H9 (cell line): ENCODE results near the gene MRGPRD. TPM values are rescaled to one million over a fixed set of nuclear protein-coding genes. Genes with fewer than 3 reads are reported as not detected.
A peak's percentile ranks its signal among the peaks of the same experiment; 100 is the strongest.

Experiments used
- DNase-seq: peaks from one replicate; pipeline ENCODE4 v3.0.0-alpha.2; 2017
- H2AFZ ChIP-seq: one replicate; pipeline ENCODE4 v1.6.1; 2013; ENCODE audit warnings: mild to moderate bottlenecking, low read length, control low read depth, moderate library complexity
- H2AK5ac ChIP-seq: 2 replicates; pipeline ENCODE4 v1.6.1; 2013; ENCODE audit warnings: low read length, control low read depth, mixed read lengths; ENCODE audit not compliant: insufficient read length
- H2BK120ac ChIP-seq: one replicate; pipeline ENCODE4 v1.6.1; 2013; ENCODE audit warnings: low read depth, mild to moderate bottlenecking, low read length, control low read depth, inconsistent platforms; ENCODE audit not compliant: poor library complexity, severe bottlenecking
- H2BK12ac ChIP-seq: 2 replicates; pipeline ENCODE4 v1.6.1; 2013; ENCODE audit warnings: low read length, control low read depth, mixed read lengths, low read depth; ENCODE audit not compliant: insufficient read length
- H2BK15ac ChIP-seq: 2 replicates; pipeline ENCODE4 v1.6.1; 2013; ENCODE audit warnings: low read depth, low read length, control low read depth
- H2BK20ac ChIP-seq: one replicate; pipeline ENCODE4 v1.6.1; 2013; ENCODE audit warnings: low read depth, mild to moderate bottlenecking, low read length, control low read depth, inconsistent platforms; ENCODE audit not compliant: poor library complexity, severe bottlenecking
- H2BK5ac ChIP-seq: 2 replicates; pipeline ENCODE4 v1.6.1; 2013; ENCODE audit warnings: low read length, control low read depth, mixed read lengths; ENCODE audit not compliant: insufficient read length
- H3K14ac ChIP-seq: 2 replicates; pipeline ENCODE4 v1.6.1; 2013; ENCODE audit warnings: low read length, control low read depth; ENCODE audit not compliant: insufficient read depth
- H3K18ac ChIP-seq: 2 replicates; pipeline ENCODE4 v1.6.1; 2013; ENCODE audit warnings: low read depth, mild to moderate bottlenecking, mixed read lengths, low read length, control low read depth; ENCODE audit not compliant: insufficient read length
- H3K23ac ChIP-seq: 2 replicates; pipeline ENCODE4 v1.6.1; 2013; ENCODE audit warnings: low read length, control low read depth, mixed read lengths, low read depth; ENCODE audit not compliant: insufficient read length
- H3K23me2 ChIP-seq: 2 replicates; pipeline ENCODE4 v1.6.1; 2013; ENCODE audit warnings: low read depth, mild to moderate bottlenecking, mixed read lengths, low read length, control low read depth; ENCODE audit not compliant: insufficient read length, poor library complexity, severe bottlenecking
- H3K27ac ChIP-seq: 2 replicates; pipeline ENCODE4 v1.5.1; 2013; ENCODE audit warnings: low read length, control low read depth, mixed read lengths, low read depth; ENCODE audit not compliant: insufficient read length
- H3K27me3 ChIP-seq: 2 replicates; pipeline ENCODE4 v1.6.1; 2013; ENCODE audit warnings: low read length, control low read depth, inconsistent platforms; ENCODE audit not compliant: insufficient read depth
- H3K4ac ChIP-seq: 2 replicates; pipeline ENCODE4 v1.6.1; 2013; ENCODE audit warnings: low read depth, mild to moderate bottlenecking, control low read depth, inconsistent platforms, low read length, moderate library complexity
- H3K4me1 ChIP-seq: 2 replicates; pipeline ENCODE4 v1.6.1; 2013; ENCODE audit warnings: low read length, control low read depth, inconsistent platforms; ENCODE audit not compliant: insufficient read depth
- H3K4me2 ChIP-seq: 2 replicates; pipeline ENCODE4 v1.6.1; 2013; ENCODE audit warnings: low read length, control low read depth, mixed read lengths; ENCODE audit not compliant: insufficient read length, insufficient read depth
- H3K56ac ChIP-seq: 2 replicates; pipeline ENCODE4 v1.6.1; 2013; ENCODE audit warnings: low read depth, mild to moderate bottlenecking, mixed read lengths, low read length, control low read depth; ENCODE audit not compliant: insufficient read length
- H3K79me1 ChIP-seq: 2 replicates; pipeline ENCODE4 v1.6.1; 2013; ENCODE audit warnings: low read depth, mild to moderate bottlenecking, moderate library complexity, low read length, control low read depth, inconsistent platforms; ENCODE audit not compliant: insufficient read depth, poor library complexity, severe bottlenecking
- H3K79me2 ChIP-seq: 2 replicates; pipeline ENCODE4 v1.6.1; 2013; ENCODE audit warnings: low read length, control low read depth, inconsistent platforms; ENCODE audit not compliant: insufficient read depth
- H3K9ac ChIP-seq: 2 replicates; pipeline ENCODE4 v1.6.1; 2013; ENCODE audit warnings: low read length, control low read depth, mixed read lengths; ENCODE audit not compliant: insufficient read length; ENCODE audit errors: extremely low read depth
- H3K9me3 ChIP-seq: one replicate; pipeline ENCODE4 v1.6.1; 2013; ENCODE audit warnings: low read depth, low read length, inconsistent platforms; ENCODE audit not compliant: control insufficient read depth
- H3T11ph ChIP-seq: one replicate; pipeline ENCODE4 v1.6.1; 2013; ENCODE audit warnings: mild to moderate bottlenecking, low read length, control low read depth, inconsistent platforms
- H4K20me1 ChIP-seq: one replicate; pipeline ENCODE4 v1.6.1; 2013; ENCODE audit not compliant: control insufficient read depth, insufficient read length, insufficient read depth
- H4K5ac ChIP-seq: 2 replicates; pipeline ENCODE4 v1.6.1; 2013; ENCODE audit warnings: low read depth, mild to moderate bottlenecking, mixed read lengths, low read length, control low read depth; ENCODE audit not compliant: insufficient read length
- H4K8ac ChIP-seq: replicated peaks from 2 replicates; pipeline ENCODE4 v1.6.1; 2013; ENCODE audit warnings: low read length, control low read depth, mixed read lengths, low read depth; ENCODE audit not compliant: insufficient read length
- H4K91ac ChIP-seq: 2 replicates; pipeline ENCODE4 v1.6.1; 2013; ENCODE audit warnings: low read depth, mild to moderate bottlenecking, moderate library complexity, mixed read lengths, low read length, control low read depth; ENCODE audit not compliant: insufficient read length
- H3K27ac Mint-ChIP-seq, 3 experiments: 2 replicates in 2 of 3; 3 replicates in 1 of 3; pipeline ENCODE4 v1.8.0; 2020 to 2021; ENCODE audit warnings: mixed read lengths in 3 of 3, mild to moderate bottlenecking in 1 of 3, moderate library complexity in 1 of 3
- H3K27me3 Mint-ChIP-seq: 2 replicates; pipeline ENCODE4 v1.8.0; 2021; ENCODE audit warnings: low read depth, mild to moderate bottlenecking, moderate library complexity, mixed read lengths
- H3K36me3 Mint-ChIP-seq, 3 experiments: 2 replicates in 2 of 3; 3 replicates in 1 of 3; pipeline ENCODE4 v1.8.0; 2020 to 2021; ENCODE audit warnings: low read depth in 3 of 3, mixed read lengths in 3 of 3; ENCODE audit not compliant: insufficient read depth in 1 of 3
- H3K4me1 Mint-ChIP-seq, 2 experiments: 2 replicates each; pipeline ENCODE4 v1.8.0; 2020; ENCODE audit warnings: mixed read lengths in 2 of 2
- H3K4me3 Mint-ChIP-seq, 2 experiments: 2 replicates in 1 of 2; 3 replicates in 1 of 2; pipeline ENCODE4 v1.8.0; 2020 to 2021; ENCODE audit warnings: mild to moderate bottlenecking in 2 of 2, mixed read lengths in 2 of 2, moderate library complexity in 1 of 2
- H3K9me3 Mint-ChIP-seq, 2 experiments: 2 replicates in 1 of 2; 3 replicates in 1 of 2; pipeline ENCODE4 v1.8.0; 2020; ENCODE audit warnings: mild to moderate bottlenecking in 2 of 2, mixed read lengths in 2 of 2, moderate library complexity in 1 of 2
- WGBS: extraction: QIAGEN DNeasy Blood & Tissue Kit; methylation state at CpG from one replicate; pipeline ENCODE4 v1.1.7; 2013; ENCODE audit warnings: missing lambda C conversion rate, low lambda C conversion rate, mixed read lengths; ENCODE audit not compliant: insufficient read length; ENCODE audit errors: extremely low coverage; 5-methylcytosine and 5-hydroxymethylcytosine counted together
- total RNA-seq: library from RNA; stranded (reverse); gene quantifications from 2 replicates; pipeline ENCODE4 v1.2.1, GENCODE V29; 2021
- TF ChIP-seq, protein P1 (sequence below): fragments of 200-600 bp; sonication (generic); conservative IDR thresholded peaks from 3 replicates; pipeline ENCODE4 v1.8.0; 2021; ENCODE audit warnings: antibody characterized with exemption, mild to moderate bottlenecking

The MRGPRD gene
- total RNA-seq, 1 experiment from 2014 or later, result not detected

DNA sequence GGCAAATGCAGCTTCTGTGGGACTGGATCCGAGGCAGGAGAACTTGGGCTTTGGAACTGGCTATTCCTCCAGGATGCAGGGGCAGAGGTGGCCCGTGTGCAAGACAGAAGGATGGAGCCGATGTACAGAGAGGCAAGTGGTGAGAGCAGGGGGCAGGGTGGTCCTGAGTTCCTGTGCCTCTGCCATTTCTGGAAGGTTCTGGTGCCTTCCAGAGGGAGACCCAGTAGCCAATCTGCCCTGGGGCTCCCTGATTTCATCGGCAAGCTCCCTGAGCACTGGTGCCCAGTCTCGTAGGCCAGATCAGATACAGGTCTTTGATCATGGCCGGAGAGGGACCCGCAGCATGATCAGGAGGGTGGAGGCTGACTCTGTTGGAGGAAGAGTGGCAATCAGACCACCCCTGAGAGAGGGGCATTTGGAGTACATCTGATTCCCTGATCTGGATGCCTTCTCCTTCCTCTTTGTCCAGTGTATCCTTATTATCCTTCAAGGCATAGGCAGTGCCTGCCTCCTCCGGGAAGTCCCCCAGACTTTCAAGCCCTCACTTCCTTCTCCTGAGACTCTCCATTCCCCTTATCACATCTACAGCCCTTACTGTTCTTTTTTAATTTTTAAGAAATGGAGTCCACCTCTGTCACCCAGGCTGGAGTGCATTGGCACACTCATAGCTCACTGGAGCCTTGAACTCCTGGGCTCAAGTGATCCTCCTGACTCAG is 9.7 kb downstream of the MRGPRD start:
- no peak overlapping the region for H2BK5ac ChIP-seq
- H4K5ac ChIP-seq, result no peak overlapping the region
- peaks cover 0 to 10% (median 0%) of the 10 kb centered on the region in 3 experiments; a peak in 3 of 7 replicates for H3K36me3 Mint-ChIP-seq
- H3K4ac ChIP-seq, result no peak overlapping the region
- H2BK120ac ChIP-seq, result no peak overlapping the region
- H2BK12ac ChIP-seq, result no peak overlapping the region
- H3K4me3 Mint-ChIP-seq, result no peak overlapping the region
- H3K27me3 ChIP-seq, result no peaks in the 10 kb centered on the region
- no peak overlapping the region for H4K8ac ChIP-seq
- WGBS, result no CpG with 5 or more reads among the region's 8 CpGs
- TF ChIP-seq, protein P1, sequence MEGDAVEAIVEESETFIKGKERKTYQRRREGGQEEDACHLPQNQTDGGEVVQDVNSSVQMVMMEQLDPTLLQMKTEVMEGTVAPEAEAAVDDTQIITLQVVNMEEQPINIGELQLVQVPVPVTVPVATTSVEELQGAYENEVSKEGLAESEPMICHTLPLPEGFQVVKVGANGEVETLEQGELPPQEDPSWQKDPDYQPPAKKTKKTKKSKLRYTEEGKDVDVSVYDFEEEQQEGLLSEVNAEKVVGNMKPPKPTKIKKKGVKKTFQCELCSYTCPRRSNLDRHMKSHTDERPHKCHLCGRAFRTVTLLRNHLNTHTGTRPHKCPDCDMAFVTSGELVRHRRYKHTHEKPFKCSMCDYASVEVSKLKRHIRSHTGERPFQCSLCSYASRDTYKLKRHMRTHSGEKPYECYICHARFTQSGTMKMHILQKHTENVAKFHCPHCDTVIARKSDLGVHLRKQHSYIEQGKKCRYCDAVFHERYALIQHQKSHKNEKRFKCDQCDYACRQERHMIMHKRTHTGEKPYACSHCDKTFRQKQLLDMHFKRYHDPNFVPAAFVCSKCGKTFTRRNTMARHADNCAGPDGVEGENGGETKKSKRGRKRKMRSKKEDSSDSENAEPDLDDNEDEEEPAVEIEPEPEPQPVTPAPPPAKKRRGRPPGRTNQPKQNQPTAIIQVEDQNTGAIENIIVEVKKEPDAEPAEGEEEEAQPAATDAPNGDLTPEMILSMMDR, result no peak
- H4K20me1 ChIP-seq, result no peaks in the 10 kb centered on the region
- H3K27ac ChIP-seq, result no peak overlapping the region
- H3K27me3 Mint-ChIP-seq, result peaks cover 11% of the 10 kb centered on the region
- no peak overlapping the region for H2BK15ac ChIP-seq
- no peak overlapping the region for H2AK5ac ChIP-seq
- no peak overlapping the region for H2AFZ ChIP-seq
- H3K9ac ChIP-seq, result no peak overlapping the region
- H3K4me2 ChIP-seq, result no peak overlapping the region
- peak; percentile 20 for DNase-seq
- no peaks in the 10 kb centered on the region for H3K9me3 ChIP-seq
- peaks cover 5 to 10% of the 10 kb centered on the region in 2 experiments; a peak in 4 of 5 replicates for H3K9me3 Mint-ChIP-seq
- H4K91ac ChIP-seq, result no peak overlapping the region
- H3K4me1 Mint-ChIP-seq, result peaks cover 4 to 5% of the 10 kb centered on the region in 2 experiments; a peak in 2 of 4 replicates
- H2BK20ac ChIP-seq, result no peak overlapping the region
- no peak overlapping the region for H3T11ph ChIP-seq
- H3K56ac ChIP-seq, result no peak overlapping the region
- H3K23ac ChIP-seq, result no peak overlapping the region
- no peak overlapping the region for H3K27ac Mint-ChIP-seq
- H3K14ac ChIP-seq, result no peak overlapping the region
- peaks cover 2% of the 10 kb centered on the region for H3K23me2 ChIP-seq
- H3K18ac ChIP-seq, result no peak overlapping the region
- no peaks in the 10 kb centered on the region for H3K79me1 ChIP-seq
- H3K4me1 ChIP-seq, result no peaks in the 10 kb centered on the region
- H3K79me2 ChIP-seq, result no peaks in the 10 kb centered on the region
